Endothelial cell of umbilical vein (primary cell): ENCODE results near the gene GFER. TPM values are rescaled to one million over a fixed set of nuclear protein-coding genes. Genes with fewer than 3 reads are reported as not detected.

Experiments used
- BruUV-seq: library from RNA; stranded (reverse); fragments of 400-500 nt; replicated peaks from 2 replicates; lab custom pipeline; 2021; lab: Mats Ljungman, UMichigan
- CTCF ChIA-PET: fragments of 300-600, 350-600 bp; sonication (Branson Sonifier 250); formaldehyde crosslinking; loops from one replicate; lab custom pipeline; 2021; ENCODE audit warnings: antibody characterized with exemption, inconsistent platforms; lab: Charles Lee
- POLR2A ChIA-PET: fragments of 300-600, 350-600 bp; sonication (Branson Sonifier 250); formaldehyde crosslinking; loops from one replicate; lab custom pipeline; 2021; ENCODE audit warnings: antibody characterized with exemption, inconsistent platforms; lab: Charles Lee
- DNase-seq: peaks from one replicate; pipeline ENCODE4 v3.0.0-alpha.2; 2011; ENCODE audit warnings: low read depth, low spot score
- FAIRE-seq: peaks from 2 replicates; lab custom pipeline; 2011; peaks lifted over from hg19 to GRCh38; lab: Jason Lieb, UNC
- H2AFZ ChIP-seq: 2 replicates; pipeline ENCODE4 v1.6.0; 2012; ENCODE audit warnings: low read depth, low read length, control low read depth, inconsistent platforms
- H3K27ac ChIP-seq: 2 replicates; pipeline ENCODE4 v1.5.1; 2011; ENCODE audit warnings: low read depth, mild to moderate bottlenecking, control low read depth, low read length, moderate library complexity; ENCODE audit not compliant: insufficient read depth
- H3K27me3 ChIP-seq, 2 experiments: 2 replicates each; pipeline versions ENCODE4 v1.6.0 to v1.6.1; 2011; ENCODE audit warnings: low read length in 2 of 2, mixed read lengths in 1 of 2; ENCODE audit not compliant: control insufficient read depth in 2 of 2, insufficient read depth in 2 of 2
- H3K36me3 ChIP-seq, 2 experiments: 2 replicates in 1 of 2; 3 replicates in 1 of 2; pipeline ENCODE4 v1.5.1; 2011; ENCODE audit warnings: low read length in 2 of 2, mild to moderate bottlenecking in 1 of 2, moderate library complexity in 1 of 2; ENCODE audit not compliant: control insufficient read depth in 2 of 2, insufficient read depth in 2 of 2; ENCODE audit errors: extremely low read depth in 1 of 2
- H3K4me1 ChIP-seq: 3 replicates; pipeline ENCODE4 v1.5.1; 2011; ENCODE audit warnings: mild to moderate bottlenecking, low read length; ENCODE audit not compliant: control insufficient read depth, insufficient read depth; ENCODE audit errors: extremely low read depth
- H3K4me2 ChIP-seq: 2 replicates; pipeline ENCODE4 v1.6.1; 2011; ENCODE audit warnings: low read length, control low read depth, mixed read lengths; ENCODE audit not compliant: insufficient read depth
- H3K4me3 ChIP-seq, 3 experiments: fragments of 200-600 bp in 1 of 3; sonication (generic), shearing (Covaris generic) in 1 of 3; replicated peaks in 1 of 3; 2 replicates each; pipeline ENCODE4 v1.5.1; 2011 to 2016; ENCODE audit warnings: control low read depth in 3 of 3, low read length in 3 of 3, mild to moderate bottlenecking in 2 of 3, inconsistent platforms in 1 of 3, low read depth in 1 of 3, moderate library complexity in 1 of 3; ENCODE audit not compliant: insufficient read depth in 1 of 3
- H3K79me2 ChIP-seq: 2 replicates; pipeline ENCODE4 v1.6.0; 2012; ENCODE audit warnings: low read length, inconsistent platforms; ENCODE audit not compliant: control insufficient read depth, insufficient read depth
- H3K9ac ChIP-seq: replicated peaks from 2 replicates; pipeline ENCODE3; 2011; ENCODE audit warnings: low read length, control low read depth; ENCODE audit not compliant: insufficient read depth; ENCODE audit errors: extremely low read depth
- H3K9me1 ChIP-seq: replicated peaks from 3 replicates; pipeline ENCODE4 v1.6.0; 2011; ENCODE audit warnings: mild to moderate bottlenecking, low read length; ENCODE audit not compliant: control insufficient read depth, insufficient read depth; ENCODE audit errors: extremely low read depth
- H3K9me3 ChIP-seq: replicated peaks from 2 replicates; pipeline ENCODE4 v1.5.1; 2012; ENCODE audit warnings: low read length, inconsistent platforms; ENCODE audit not compliant: control insufficient read depth, insufficient read depth
- H4K20me1 ChIP-seq: replicated peaks from 2 replicates; pipeline ENCODE3; 2011; ENCODE audit warnings: mild to moderate bottlenecking, low read length; ENCODE audit not compliant: control insufficient read depth, insufficient read depth; ENCODE audit errors: extremely low read depth
- CTCF ChIP-seq, 2 donors: IDR thresholded peaks; 1 replicate in 1 of 2; 2 replicates in 1 of 2; pipeline ENCODE4 v1.5.1; 2011; ENCODE audit warnings: low read length in 2 of 2, mild to moderate bottlenecking in 2 of 2, moderate library complexity in 2 of 2, control low read depth in 1 of 2, inconsistent platforms in 1 of 2, low read depth in 1 of 2; ENCODE audit not compliant: insufficient read depth in 1 of 2; ENCODE audit errors: extremely low read depth in 1 of 2
- EZH2 ChIP-seq: IDR thresholded peaks from 2 replicates; pipeline ENCODE4 v1.6.1; 2012; ENCODE audit warnings: borderline replicate concordance, low read depth, mild to moderate bottlenecking, moderate library complexity, low read length, inconsistent platforms; ENCODE audit not compliant: severe bottlenecking
- FOS ChIP-seq: IDR thresholded peaks from 2 replicates; pipeline ENCODE4 v1.6.1; 2011; ENCODE audit warnings: mild to moderate bottlenecking, low read length, moderate library complexity, borderline replicate concordance; ENCODE audit not compliant: insufficient read depth
- GATA2 ChIP-seq: IDR thresholded peaks from 2 replicates; pipeline ENCODE4 v1.7.0; 2011; ENCODE audit warnings: low read depth, mild to moderate bottlenecking, moderate library complexity, mixed read lengths, low read length; ENCODE audit not compliant: insufficient read length, insufficient read depth
- JUN ChIP-seq: IDR thresholded peaks from 2 replicates; pipeline ENCODE4 v1.6.1; 2011; ENCODE audit warnings: borderline replicate concordance, low read depth; ENCODE audit not compliant: insufficient read length, insufficient read depth
- MYC ChIP-seq: IDR thresholded peaks from one replicate; pipeline ENCODE4 v1.6.1; 2011; ENCODE audit warnings: mild to moderate bottlenecking, low read depth, low read length
- POLR2A ChIP-seq: IDR thresholded peaks from 2 replicates; pipeline ENCODE4 v1.6.1; 2012; ENCODE audit warnings: low read depth, mild to moderate bottlenecking, control low read depth, low read length
- POLR2AphosphoS5 ChIP-seq: IDR thresholded peaks from 2 replicates; pipeline ENCODE4 v1.6.1; 2012; ENCODE audit warnings: low read depth, mild to moderate bottlenecking, control low read depth, low read length, moderate library complexity; ENCODE audit not compliant: insufficient read depth
- dilution Hi-C: fragments of 300-500 bp; cut with MboI; formaldehyde crosslinking; loops from one replicate; pipeline ENCODE4 v1.15.0; 2019; ENCODE audit warnings: low sequenced_read_pairs; ENCODE audit not compliant: extremely low pct_ligation_motif_present
- intact Hi-C: fragments of 100-400 bp; cut with micrococcal nuclease; formaldehyde crosslinking; loops from one replicate; pipeline ENCODE4 v1.10.0; 2022
- polyA plus RNA-seq, 4 experiments: library from polyadenylated mRNA; depleted of rRNA in 3 of 4; stranded (reverse) in 3 of 4; unstranded in 1 of 4; fragments of >200 nt; gene quantifications; 2 replicates each; pipeline versions ENCODE4 v1.2.1 to v1.2.3, GENCODE V29; 2011 to 2012; ENCODE audit warnings: missing spikeins in 1 of 4
- total RNA-seq: library from RNA; stranded (reverse); gene quantifications from 2 replicates; pipeline ENCODE4 v1.2.3, GENCODE V29; 2021
- TF ChIP-seq, protein P1 (sequence below): IDR thresholded peaks from 2 replicates; pipeline ENCODE4 v1.6.1; 2011; ENCODE audit not compliant: insufficient read depth, insufficient read length

GFER gene
- total and polyA plus RNA-seq, 2 donors (not counting 3 experiments of a cell fraction or from before 2014, with no cell fraction given) = 13.7 to 29.9 TPM

GRCh38 chr16:1998360-1998835 is 14.4 kb downstream of the GFER start:
- TF ChIP-seq CTCF (IDR thresholded peaks at IDR 0.05; ENCODE audit: extremely low read depth in 1 of 2, insufficient read depth in 1 of 2, low read depth in 1 of 2, low read length in 2 of 2) (no peak), FOS (no peak), POLR2AphosphoS5 (no peak), POLR2A (no peak), EZH2 (no peak), MYC (no peak), GATA2 (no peak), JUN (no peak)
- TF ChIP-seq, protein P1, sequence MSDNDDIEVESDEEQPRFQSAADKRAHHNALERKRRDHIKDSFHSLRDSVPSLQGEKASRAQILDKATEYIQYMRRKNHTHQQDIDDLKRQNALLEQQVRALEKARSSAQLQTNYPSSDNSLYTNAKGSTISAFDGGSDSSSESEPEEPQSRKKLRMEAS = no peak
- TSS peak; percentile 36 for BruUV-seq
- ChIA-PET CTCF (interaction anchor here (0.5 kb wide), 1 partner anchor 154 kb away, joined by 4 read pairs; no protein-coding TSS in a partner anchor), POLR2A (no interaction called here)
- FAIRE-seq (no peak), DNase-seq (no peak)
- H2AFZ ChIP-seq = no peak overlapping the region
- no peaks in the 10 kb centered on the region for H3K4me1 ChIP-seq
- peaks cover 8% of the 10 kb centered on the region for H3K79me2 ChIP-seq
- no peaks in the 10 kb centered on the region for H3K9me1 ChIP-seq
- no peak overlapping the region for H3K4me2 ChIP-seq
- H3K9ac ChIP-seq = no peak overlapping the region
- dilution Hi-C loops (no loop called here), intact Hi-C loops (no loop called here)
- no peaks in the 10 kb centered on the region for H3K9me3 ChIP-seq
- no peak overlapping the region for H3K27ac ChIP-seq
- no peaks in the 10 kb centered on the region for H4K20me1 ChIP-seq
- no peaks in the 10 kb centered on the region for H3K27me3 ChIP-seq
- H3K4me3 ChIP-seq = no peak overlapping the region
- H3K36me3 ChIP-seq = peaks cover 0 to 53% of the 10 kb centered on the region in 2 experiments
